Stimulated activated CD8-positive, alpha-beta memory T cell treated with anti-CD3 and anti-CD28 coated beads, Interleukin-7, amount 100 ng/mL, for 24 hours (primary cell): ENCODE data around the gene NR1D2.

ENCODE experiments used
- DNase-seq: peaks from one replicate; pipeline ENCODE4 v3.0.0-alpha.2; 2020; ENCODE audit warnings: low read depth

Gene NR1D2

GRCh38 chr3:23931597-23931996, 13.5 kb upstream of the NR1D2 start:
- DNase-seq: no peak

DNA sequence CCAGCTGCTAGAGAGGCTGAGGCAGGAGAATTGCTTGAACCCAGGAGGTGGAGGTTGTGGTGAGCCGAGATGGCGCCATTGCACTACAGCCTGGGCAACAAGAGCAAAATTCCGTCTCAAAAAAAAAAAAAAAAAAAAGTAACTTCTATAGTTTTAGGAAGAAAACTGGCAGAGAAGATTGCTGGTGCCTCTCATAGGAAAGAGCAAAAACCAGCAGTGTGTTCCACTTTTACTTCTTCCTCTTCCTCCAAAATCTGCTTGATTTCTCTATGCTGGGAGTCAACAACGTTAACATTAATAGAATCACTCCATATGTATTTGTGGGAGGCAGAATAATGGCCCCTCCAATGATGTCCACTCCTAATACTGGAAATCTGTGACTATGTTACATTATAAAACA, 12.5 kb upstream of the NR1D2 start:
- DNase-seq: no peak

- DNase-seq: no peak
These were observed 10.8 kb upstream of the NR1D2 start for GRCh38 chr3:23934253-23934652.

- DNase-seq: no peak
These were observed 7.8 kb upstream of the NR1D2 start for GRCh38 chr3:23937296-23937695.

GRCh38 chr3:23938688-23939087, 6.4 kb upstream of the NR1D2 start:
- DNase-seq: no peak

DNA sequence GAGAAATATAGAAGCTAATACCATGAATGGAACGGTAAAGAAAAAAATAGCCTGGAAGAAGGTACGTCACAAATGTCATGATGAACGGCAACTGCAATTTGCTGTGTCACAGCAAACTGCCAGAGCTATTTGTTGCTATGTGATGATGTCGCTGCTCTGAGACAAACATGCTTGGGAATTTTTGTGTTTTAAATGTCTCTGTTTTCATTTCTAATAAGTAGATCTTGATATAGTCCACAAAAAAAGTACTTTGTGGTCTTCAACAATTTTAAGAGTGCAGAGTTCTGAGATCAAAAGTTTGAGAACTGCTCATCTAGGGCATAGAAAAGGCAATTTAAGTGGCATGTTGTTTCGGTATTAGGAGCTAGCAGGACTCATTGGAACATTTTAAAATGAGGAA, 4.3 kb upstream of the NR1D2 start:
- no peak for DNase-seq

GRCh38 chr3:23941440-23941839, 3.6 kb upstream of the NR1D2 start:
- no peak for DNase-seq

GRCh38 chr3:23942546-23942945, 2.5 kb upstream of the NR1D2 start:
- no peak for DNase-seq

DNA sequence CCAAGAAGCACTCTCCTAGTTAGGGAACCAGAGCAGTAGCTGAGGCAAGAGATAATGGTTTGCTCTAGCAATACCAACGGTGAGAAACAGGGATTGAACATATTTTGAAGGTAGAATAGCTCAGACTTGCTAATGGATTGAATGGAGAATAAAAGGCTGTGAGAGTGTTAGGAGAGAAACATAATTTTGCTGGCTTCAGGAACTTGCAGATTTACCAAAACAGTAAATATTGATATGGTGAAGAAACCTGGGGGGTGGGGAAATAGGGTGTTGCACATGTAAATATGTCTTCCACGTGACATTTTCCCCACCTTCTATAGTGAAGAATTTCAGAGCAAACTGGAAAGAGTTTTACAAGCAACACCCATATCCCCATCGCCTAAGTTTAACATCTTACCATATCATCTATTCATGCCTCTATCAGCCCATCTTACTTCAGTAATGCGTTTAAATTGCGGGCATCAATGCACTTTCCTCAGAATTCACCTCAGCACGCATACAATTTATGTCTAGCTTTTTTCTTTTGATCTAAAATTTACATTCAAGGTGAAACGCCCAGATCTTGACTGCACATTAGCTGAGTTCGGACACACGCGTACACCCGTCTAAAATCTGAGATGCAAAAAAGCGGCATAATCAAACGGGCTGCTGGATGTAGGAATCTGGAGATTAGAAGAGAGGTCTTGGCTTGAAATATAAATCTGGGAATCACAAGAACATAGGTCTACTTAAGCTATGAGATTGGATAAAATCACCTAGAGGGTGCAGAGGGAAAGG, 891 bp upstream of the NR1D2 start:
- DNase-seq: no peak

DNA sequence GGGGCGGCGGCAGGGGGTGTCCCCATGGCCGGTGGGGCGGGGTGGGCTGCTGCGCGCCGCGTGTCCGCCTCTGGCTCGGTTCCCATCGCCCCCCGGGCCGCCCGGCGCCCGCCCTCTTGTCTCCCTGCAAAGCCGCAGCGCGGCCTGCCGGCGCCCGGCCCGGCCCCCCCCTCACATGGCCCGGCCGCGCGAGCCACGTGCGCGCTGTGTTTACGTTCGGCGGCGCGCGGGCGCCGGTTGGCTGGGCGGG, 502 bp downstream of the NR1D2 start:
- no peak for DNase-seq

DNA sequence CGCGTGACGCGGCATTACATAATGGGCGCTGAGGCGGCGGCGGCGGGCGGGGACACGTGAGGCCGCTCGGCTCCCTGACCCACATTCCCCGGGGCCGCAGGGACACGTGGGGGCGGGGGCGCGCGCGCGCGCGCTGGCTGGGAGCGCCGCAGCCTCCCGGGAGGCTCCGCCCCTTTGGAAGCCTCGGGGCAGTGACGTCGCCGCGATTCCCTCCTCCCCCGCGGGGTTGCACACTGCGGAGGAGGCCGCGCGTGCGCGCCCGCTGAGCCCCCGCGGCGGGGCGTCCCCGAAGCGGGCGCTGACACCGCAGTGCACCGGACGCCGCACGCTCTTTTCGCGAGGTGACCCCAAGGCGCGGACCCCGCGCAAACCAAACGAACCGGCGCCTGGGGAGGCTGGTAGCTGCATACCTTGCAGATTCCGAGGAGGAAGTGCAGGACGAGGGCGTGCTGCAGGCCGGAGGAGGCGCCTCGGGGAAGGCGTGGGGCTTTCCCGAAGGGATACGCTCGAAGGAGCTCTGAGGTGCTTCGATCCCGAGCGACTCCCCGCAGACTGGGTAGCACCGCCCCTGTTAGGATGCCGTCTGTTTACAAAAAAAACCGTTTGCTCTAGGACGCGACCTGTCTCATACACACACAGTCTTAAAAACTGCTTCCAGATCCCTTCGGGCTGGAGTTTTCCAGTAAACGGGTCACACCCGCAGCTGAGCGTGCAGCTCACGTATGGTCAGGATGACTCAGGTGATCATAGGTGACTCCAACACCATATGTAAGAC, 1.0 kb downstream of the NR1D2 start:
- DNase-seq: peak; percentile 95

DNA sequence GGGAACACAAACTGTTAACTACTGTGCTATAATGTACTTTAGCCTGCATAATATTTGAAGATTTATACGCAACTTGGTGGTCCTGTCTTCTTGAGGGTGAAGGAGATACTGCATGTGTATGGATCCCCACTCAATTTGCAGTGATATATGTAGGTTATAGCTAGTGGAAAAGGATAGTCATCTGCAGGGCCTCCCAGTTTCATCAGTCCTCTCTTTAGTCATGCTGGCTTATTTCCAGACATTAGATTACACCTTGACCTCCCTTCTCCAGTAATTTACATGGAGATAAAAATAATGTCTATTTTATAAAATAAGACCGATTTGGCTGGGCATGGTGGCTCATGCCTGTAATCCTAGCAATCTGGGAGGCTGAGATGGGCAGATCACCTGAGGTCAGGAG, 3.7 kb downstream of the NR1D2 start:
- DNase-seq: no peak

GRCh38 chr3:23949784-23950183, 4.7 kb downstream of the NR1D2 start:
- DNase-seq: no peak

DNA sequence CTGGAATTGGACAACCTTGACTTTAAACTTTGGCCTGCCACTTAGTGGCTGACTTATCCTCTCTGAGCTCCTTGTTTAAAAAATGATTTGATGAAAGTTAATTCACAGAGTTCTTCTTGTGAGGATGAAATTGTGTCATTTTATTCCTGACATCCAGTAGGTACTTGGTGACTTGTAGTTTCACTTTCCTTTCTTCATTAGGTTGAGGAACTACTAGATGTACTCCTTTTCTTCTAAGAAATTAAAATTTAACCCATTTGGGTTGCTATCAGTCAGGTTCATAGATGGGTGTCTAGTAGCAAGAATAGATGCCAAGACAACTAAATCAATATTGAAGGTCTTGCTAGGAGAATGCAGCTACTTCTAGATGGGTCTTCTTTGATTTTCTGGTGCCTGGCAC, 5.2 kb downstream of the NR1D2 start:
- no peak for DNase-seq

GRCh38 chr3:23952646-23953045, 7.6 kb downstream of the NR1D2 start:
- DNase-seq: no peak

DNA sequence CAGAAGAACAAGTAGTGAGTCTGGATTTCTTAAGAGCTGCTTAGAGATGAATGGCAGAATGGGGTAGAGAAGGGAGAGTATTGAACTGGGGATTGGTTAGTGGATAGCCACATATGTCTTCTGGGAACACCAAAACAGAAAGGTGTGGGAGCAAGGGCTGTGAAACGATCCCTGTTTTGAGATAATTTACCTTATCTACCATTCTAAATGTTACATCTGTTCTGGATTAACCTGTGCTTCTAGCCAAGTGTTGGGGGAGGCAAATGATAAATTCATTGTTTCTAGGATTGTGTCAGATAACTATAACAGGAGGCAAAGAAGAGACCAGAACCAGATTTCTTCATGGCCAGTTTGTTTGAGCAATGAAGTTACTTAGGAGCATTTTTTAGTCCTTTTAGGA, 8.4 kb downstream of the NR1D2 start:
- DNase-seq: no peak

DNA sequence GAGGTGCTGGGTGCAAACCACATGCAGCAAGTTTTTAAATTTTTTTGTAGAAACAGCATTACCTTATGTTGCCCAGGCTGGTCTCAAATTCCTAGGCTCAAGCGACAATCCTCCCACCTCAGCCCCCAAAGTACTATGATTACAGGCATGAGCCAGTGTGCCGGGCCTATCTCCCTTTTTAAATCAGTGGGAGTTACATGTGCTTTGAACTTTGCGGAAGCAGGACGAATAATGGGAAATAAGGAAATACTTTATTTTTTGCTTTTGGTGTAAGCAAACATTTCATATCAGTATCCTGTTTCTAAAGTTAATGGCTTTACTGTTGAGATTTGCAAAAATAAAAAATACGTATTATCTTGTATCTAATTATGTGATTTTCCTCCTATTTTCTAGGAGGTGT, 9.1 kb downstream of the NR1D2 start:
- no peak for DNase-seq

DNA sequence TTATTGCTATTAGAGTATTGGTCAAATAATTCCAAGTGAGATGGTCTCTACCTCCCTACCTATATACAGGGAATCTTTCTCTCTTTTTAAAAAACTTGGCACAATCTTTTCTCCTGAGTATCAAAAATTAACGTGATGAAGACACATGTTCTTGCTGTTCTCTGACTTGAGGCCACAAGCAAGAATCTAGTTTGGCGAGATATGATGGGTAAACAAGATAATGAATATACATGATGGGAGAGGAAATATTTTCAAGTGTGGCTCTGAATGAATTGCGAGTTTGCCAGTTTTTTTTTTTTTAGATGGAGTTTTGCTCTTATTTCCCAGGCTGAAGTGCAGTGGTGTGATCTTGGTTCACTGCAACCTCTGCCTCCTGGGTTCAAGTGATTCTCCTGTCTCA, 11.6 kb downstream of the NR1D2 start:
- DNase-seq: no peak

- no peak for DNase-seq
These were observed 14.2 kb downstream of the NR1D2 start for GRCh38 chr3:23959135-23959900.

DNA sequence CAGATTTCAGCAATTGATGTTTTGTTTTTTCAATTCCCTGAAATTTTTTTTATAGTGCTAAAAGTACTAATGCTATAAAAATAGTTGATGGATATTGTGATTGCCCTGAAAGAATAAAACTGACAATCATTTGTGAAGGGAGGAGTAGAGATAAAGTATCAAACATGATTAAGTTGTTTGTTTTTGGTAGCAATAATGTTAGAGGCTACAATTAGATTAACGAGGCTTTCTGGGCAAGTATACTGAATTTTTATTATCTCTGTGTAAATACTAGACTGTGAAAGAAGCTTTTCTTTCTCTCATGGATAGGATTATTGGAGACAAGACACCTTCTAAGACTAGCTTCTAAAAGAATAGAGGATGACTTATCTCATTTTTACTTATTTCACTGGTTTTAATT, 15.6 kb downstream of the NR1D2 start:
- DNase-seq: no peak

DNA sequence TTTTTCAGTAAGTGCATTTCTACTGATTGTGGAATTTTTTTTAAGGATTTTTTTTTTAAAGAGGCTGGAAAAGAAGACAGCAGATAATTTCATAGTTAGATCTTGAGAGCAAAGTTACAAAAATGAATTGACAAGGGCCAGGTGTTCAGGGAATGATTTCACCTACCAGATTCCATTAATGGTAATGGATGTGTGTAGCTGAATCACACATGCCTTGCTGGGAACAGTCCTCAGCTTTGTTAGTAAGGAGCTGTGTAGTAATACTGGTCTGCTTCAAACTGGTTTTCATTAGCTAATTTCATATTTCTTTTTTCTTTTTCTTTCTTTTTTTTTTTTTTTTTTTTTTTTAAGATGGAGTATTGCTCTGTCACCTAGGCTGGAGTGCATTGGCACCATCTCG, 16.0 kb downstream of the NR1D2 start:
- no peak for DNase-seq

DNA sequence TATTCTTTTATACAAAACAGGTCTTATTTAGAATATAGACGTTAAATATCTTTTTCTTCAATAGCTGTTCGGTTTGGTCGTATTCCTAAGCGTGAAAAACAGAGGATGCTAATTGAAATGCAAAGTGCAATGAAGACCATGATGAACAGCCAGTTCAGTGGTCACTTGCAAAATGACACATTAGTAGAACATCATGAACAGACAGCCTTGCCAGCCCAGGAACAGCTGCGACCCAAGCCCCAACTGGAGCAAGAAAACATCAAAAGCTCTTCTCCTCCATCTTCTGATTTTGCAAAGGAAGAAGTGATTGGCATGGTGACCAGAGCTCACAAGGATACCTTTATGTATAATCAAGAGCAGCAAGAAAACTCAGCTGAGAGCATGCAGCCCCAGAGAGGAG, 16.8 kb downstream of the NR1D2 start:
- DNase-seq: no peak

- no peak for DNase-seq
These were observed 19.6 kb downstream of the NR1D2 start for GRCh38 chr3:23964537-23965235.
